Right cardiac atrium (tissue), 5 donors: ENCODE data around the gene SORCS2. TPM values are rescaled to one million over a fixed set of nuclear protein-coding genes. Genes with fewer than 3 reads are reported as not detected.
A peak's percentile ranks its signal among the peaks of the same experiment; 100 is the strongest.

ENCODE experiments used
- ATAC-seq, 2 donors: fragments of 200-7000 bp; cut with Tn5 transposase; one replicate each; pipeline versions ENCODE4 v1.8.0 to v1.9.1; 2020; ENCODE audit warnings: moderate library complexity in 2 of 2, mild to moderate bottlenecking in 1 of 2
- DNase-seq, 3 donors: peaks; one replicate each; pipeline ENCODE4 v3.0.0-alpha.2; 2020
- H3K27ac ChIP-seq: one replicate; pipeline ENCODE4 v1.5.1; 2013; ENCODE audit warnings: mild to moderate bottlenecking, low read length, control low read depth, moderate library complexity
- H3K27me3 ChIP-seq: one replicate; pipeline ENCODE4 v1.6.1; 2013; ENCODE audit not compliant: control insufficient read depth, insufficient read depth
- H3K4me1 ChIP-seq: one replicate; pipeline ENCODE4 v1.6.1; 2013; ENCODE audit warnings: low read length; ENCODE audit not compliant: control insufficient read depth, insufficient read depth
- H3K4me3 ChIP-seq: one replicate; pipeline ENCODE4 v1.5.1; 2013; ENCODE audit warnings: low read length, control low read depth
- H3K9me3 ChIP-seq: one replicate; pipeline ENCODE4 v1.6.1; 2013; ENCODE audit warnings: low read length; ENCODE audit not compliant: control insufficient read depth
- WGBS: extraction: QIAGEN DNeasy Blood & Tissue Kit; methylation state at CpG from one replicate; pipeline ENCODE4 v1.1.7; 2013; 5-methylcytosine and 5-hydroxymethylcytosine counted together
- intact Hi-C, 4 donors: fragments of 100-400 bp; cut with DNase I; formaldehyde crosslinking; loops; one replicate each; pipeline versions ENCODE4 v1.11.0 to v1.14.0; 2022 to 2023
- polyA plus RNA-seq: library from polyadenylated mRNA; stranded (reverse); fragments of 200-250 nt; gene quantifications from one replicate; pipeline ENCODE4 v1.2.3, GENCODE V29; 2013
- total RNA-seq, 4 donors: library from RNA; stranded (reverse); fragmentation: NEBNext Ultra II Directional; extraction: Animal tissue kit (Norgen Biotek cat#: 25700); gene quantifications; one replicate each; pipeline ENCODE4 v1.2.1, GENCODE V29; 2021
- donor health status: healthy with polysubstance abuse.
- donor health status: DM: no; HTN: yes; CAD: no.
- donor health status: DM: no; HTN: no; CAD: no.
- donor health status: DM: no; HTN: yes; CAD: no; lungs with severe emphysema.
- donor health status: DM: yes; HTN: yes; CAD: no.

SORCS2 gene
- total and polyA plus RNA-seq, 5 donors = 2.1 to 7.3 (median 2.7) TPM

GRCh38 chr4:7323461-7323871, 131.1 kb downstream of the SORCS2 start:
- WGBS = 87% methylated on average over 5 of the region's 5 CpGs
- Histone ChIP-seq H3K27me3 (no peaks in the 10 kb centered on the region), H3K27ac (no peak overlapping the region), H3K4me1 (no peaks in the 10 kb centered on the region), H3K9me3 (peaks cover 2% of the 10 kb centered on the region), H3K4me3 (no peak overlapping the region)
- peak in 1 of 3 donors; percentile 24 for DNase-seq
- no peak for ATAC-seq
- intact Hi-C loops = no loop called here

- no peak overlapping the region for H3K4me3 ChIP-seq
- WGBS = 78% methylated on average over 16 of the region's 16 CpGs
- intact Hi-C loops = no loop called here
- ATAC-seq = no peak
- H3K27me3 ChIP-seq = no peaks in the 10 kb centered on the region
- H3K27ac ChIP-seq = no peak overlapping the region
- H3K4me1 ChIP-seq = no peaks in the 10 kb centered on the region
- no peaks in the 10 kb centered on the region for H3K9me3 ChIP-seq
- peak in 2 of 3 donors; percentile 10 to 14 for DNase-seq
Measured at GRCh38 chr4:7323872-7324650, 131.7 kb downstream of the SORCS2 start.

GRCh38 chr4:7324651-7325121, 132.3 kb downstream of the SORCS2 start:
- Histone ChIP-seq H3K27ac (no peak overlapping the region), H3K4me3 (no peak overlapping the region), H3K4me1 (no peaks in the 10 kb centered on the region), H3K9me3 (no peaks in the 10 kb centered on the region), H3K27me3 (no peaks in the 10 kb centered on the region)
- peak in 2 of 3 donors; percentile 27 to 32 for DNase-seq
- WGBS = 64% methylated on average over 13 of the region's 13 CpGs
- intact Hi-C loops = no loop called here
- ATAC-seq = no peak

GRCh38 chr4:7325541-7325940, 133.2 kb downstream of the SORCS2 start:
- Histone ChIP-seq H3K27ac (no peak overlapping the region), H3K9me3 (no peaks in the 10 kb centered on the region), H3K4me3 (no peak overlapping the region), H3K27me3 (no peaks in the 10 kb centered on the region), H3K4me1 (no peaks in the 10 kb centered on the region)
- intact Hi-C loops = no loop called here
- DNase-seq = peak in 2 of 3 donors; percentile 9 to 14
- no peak for ATAC-seq
- WGBS = 81% methylated on average over 13 of the region's 13 CpGs

- H3K4me1 ChIP-seq = no peaks in the 10 kb centered on the region
- WGBS = 76% methylated on average over 12 of the region's 12 CpGs
- no peaks in the 10 kb centered on the region for H3K9me3 ChIP-seq
- no peak overlapping the region for H3K27ac ChIP-seq
- no peaks in the 10 kb centered on the region for H3K27me3 ChIP-seq
- ATAC-seq (no peak), DNase-seq (peak in 1 of 3 donors; percentile 50)
- H3K4me3 ChIP-seq = no peak overlapping the region
- intact Hi-C loops = no loop called here
Measured at GRCh38 chr4:7326306-7326692, 134.0 kb downstream of the SORCS2 start.

GRCh38 chr4:7326693-7327340, 134.5 kb downstream of the SORCS2 start:
- peak in 2 of 3 donors; percentile 58 to 65 for DNase-seq
- Histone ChIP-seq H3K27ac (no peak overlapping the region), H3K27me3 (no peaks in the 10 kb centered on the region), H3K4me3 (no peak overlapping the region), H3K4me1 (no peaks in the 10 kb centered on the region), H3K9me3 (no peaks in the 10 kb centered on the region)
- WGBS = 60% methylated on average over 20 of the region's 20 CpGs
- intact Hi-C loops = no loop called here
- ATAC-seq = no peak

GRCh38 chr4:7327341-7327885, 135.1 kb downstream of the SORCS2 start:
- DNase-seq = peak in 2 of 3 donors; percentile 24 to 28
- no peaks in the 10 kb centered on the region for H3K4me1 ChIP-seq
- 57% methylated on average over 17 of the region's 17 CpGs for WGBS
- H3K9me3 ChIP-seq = no peaks in the 10 kb centered on the region
- H3K4me3 ChIP-seq = no peak overlapping the region
- intact Hi-C loops = no loop called here
- no peak overlapping the region for H3K27ac ChIP-seq
- ATAC-seq = no peak
- H3K27me3 ChIP-seq = no peaks in the 10 kb centered on the region

- no peak overlapping the region for H3K27ac ChIP-seq
- no peaks in the 10 kb centered on the region for H3K27me3 ChIP-seq
- no peak overlapping the region for H3K4me3 ChIP-seq
- 85% methylated on average over 15 of the region's 15 CpGs for WGBS
- intact Hi-C loops = no loop called here
- DNase-seq (peak in 1 of 3 donors; percentile 7), ATAC-seq (no peak)
- no peaks in the 10 kb centered on the region for H3K9me3 ChIP-seq
- H3K4me1 ChIP-seq = no peaks in the 10 kb centered on the region
Measured at GRCh38 chr4:7328162-7328912, 136.0 kb downstream of the SORCS2 start.

- DNase-seq (peak; percentile 37 to 74 (median 66)), ATAC-seq (peak; percentile 39 to 54)
- Histone ChIP-seq H3K9me3 (no peaks in the 10 kb centered on the region), H3K27me3 (no peaks in the 10 kb centered on the region), H3K4me1 (no peaks in the 10 kb centered on the region), H3K4me3 (no peak overlapping the region), H3K27ac (no peak overlapping the region)
- intact Hi-C loops = no loop called here
- WGBS = 64% methylated on average over 22 of the region's 22 CpGs
Measured at GRCh38 chr4:7328913-7329638, 136.7 kb downstream of the SORCS2 start.

- DNase-seq (no peak), ATAC-seq (no peak)
- Histone ChIP-seq H3K9me3 (no peaks in the 10 kb centered on the region), H3K4me1 (no peaks in the 10 kb centered on the region), H3K27ac (no peak overlapping the region), H3K4me3 (no peak overlapping the region), H3K27me3 (no peaks in the 10 kb centered on the region)
- intact Hi-C loops = no loop called here
- WGBS = 87% methylated on average over 17 of the region's 17 CpGs
Measured at GRCh38 chr4:7330031-7330596, 137.8 kb downstream of the SORCS2 start.
